Activated naive CD4-positive, alpha-beta T cell (primary cell): Measurements from ENCODE around the gene IFI16.
"Not testable (repeated sequence)": the region's sequence is repeated elsewhere in the genome, so short reads cannot be mapped to it uniquely, and the experiment has no call there.

Experiments
- DNase-seq, 4 experiments: peaks; one replicate each; lab custom pipeline; 2025; lab: John Stamatoyannopoulos, UW

The IFI16 gene

DNA sequence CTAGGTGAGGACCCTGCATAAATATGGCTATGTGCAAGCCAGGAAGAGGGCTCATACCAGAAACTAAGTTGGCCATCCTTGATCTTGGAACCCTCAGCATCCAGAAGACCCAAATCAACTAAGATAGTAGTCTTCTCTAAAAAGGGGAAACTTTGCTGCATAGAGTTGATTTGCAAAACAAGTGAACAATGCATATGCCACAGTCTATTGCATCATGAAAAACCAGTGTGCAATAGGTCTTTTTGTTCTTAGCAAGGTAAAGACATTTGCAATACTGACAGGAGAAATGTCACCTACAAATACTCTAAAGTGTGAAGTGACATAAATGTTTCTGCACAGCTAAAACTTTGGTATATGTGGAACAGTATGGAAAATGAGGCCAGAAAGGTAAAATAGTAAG lies 2.0 kb upstream of the IFI16 start:
- no peak for DNase-seq

DNA sequence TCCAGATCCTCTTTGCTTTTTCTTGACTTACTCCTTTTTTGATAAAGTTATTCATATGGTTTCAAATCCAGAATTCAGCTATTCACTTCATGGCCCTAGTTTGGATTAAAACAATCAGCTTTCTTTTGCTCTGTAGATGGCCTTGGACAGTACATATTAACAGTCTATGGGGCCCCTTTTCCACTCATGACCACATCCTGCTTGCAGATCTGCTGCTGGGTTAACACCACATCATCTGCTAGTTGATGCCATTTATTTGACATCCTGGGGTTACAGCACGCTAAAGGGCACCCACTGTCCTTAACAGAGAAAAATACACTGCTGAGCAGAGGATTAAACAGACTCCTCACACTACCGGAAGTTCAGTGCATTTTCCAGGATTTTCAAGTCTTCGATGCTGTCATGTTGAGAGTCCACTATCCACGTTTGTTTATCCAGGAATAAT lies 941 bp upstream of the IFI16 start:
- peak in 2 of 4 experiments; percentile 11 to 22 for DNase-seq

DNA sequence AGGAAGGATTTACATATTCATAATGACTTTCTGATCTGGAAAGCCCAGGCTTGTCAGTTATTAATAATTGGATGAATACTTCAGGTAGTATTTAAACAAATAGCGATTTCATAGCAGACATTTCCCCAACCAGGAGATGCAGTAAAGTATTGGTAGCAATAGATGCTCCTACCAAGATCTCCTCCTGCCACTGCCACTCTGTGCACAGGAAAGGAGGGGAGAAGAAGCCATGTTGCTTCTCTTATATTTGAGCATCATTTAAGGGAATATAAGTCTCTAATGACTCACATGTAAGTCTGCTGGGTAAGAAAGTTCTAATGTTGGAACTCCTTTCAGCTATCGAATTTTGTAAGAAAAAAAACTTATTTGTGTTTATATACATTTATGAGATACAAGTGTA lies 420 bp upstream of the IFI16 start:
- no peak for DNase-seq

DNA sequence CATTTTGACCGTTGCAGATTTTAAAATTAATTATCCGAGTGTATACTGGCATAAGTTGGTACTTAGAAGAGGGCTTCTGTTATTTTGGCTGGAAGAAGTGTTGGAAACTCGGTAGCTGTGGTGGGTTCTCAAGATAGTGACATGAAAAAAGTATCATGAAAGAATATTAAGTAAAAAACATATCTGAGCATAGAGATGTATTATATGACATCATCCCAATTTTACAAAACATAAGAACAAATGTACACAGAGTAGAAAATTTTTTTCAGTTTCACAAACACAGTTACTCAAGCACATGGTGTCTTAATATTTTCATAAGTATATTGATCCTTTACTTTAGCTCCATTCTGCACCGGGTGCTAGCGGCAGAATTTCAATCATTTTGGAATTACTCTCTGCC lies 684 bp downstream of the IFI16 start:
- DNase-seq = no peak

DNA sequence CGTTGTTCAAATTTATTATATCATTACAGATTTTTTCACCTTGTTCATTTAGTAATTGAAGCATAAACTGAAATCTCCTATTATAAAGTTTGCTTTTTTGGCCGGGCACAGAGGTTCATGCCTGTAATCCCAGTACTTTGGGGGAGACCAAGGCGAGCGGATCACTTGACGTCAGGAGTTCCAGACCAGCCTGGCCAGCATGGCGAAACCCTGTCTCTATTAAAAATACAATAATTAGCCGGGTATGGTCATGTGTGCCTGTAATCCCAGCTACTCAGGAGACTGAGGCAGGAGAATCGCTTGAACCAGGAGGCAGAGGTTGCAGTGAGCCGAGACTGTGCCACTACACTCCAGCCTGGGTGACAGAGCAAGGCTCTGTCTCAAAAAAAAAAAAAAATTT lies 1.3 kb downstream of the IFI16 start:
- DNase-seq = not testable (repeated sequence)

DNA sequence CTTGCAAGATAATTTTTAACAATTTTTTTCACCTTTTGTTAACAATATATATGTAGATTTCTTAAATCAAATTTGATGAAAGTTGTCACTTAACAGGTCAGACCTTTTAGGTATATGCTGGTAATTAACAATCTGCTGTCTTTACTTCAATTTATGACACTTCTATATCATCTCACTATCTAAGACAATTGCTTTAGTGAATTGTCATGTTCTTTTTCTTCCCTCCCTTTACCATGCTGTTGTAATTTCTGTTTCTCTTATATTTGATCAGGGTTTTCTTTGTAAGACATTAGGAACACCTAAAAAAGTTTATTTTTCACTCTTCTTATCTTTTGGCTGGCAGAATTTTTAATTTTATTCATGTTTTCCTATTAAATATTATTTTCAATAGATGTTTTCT lies 2.0 kb downstream of the IFI16 start:
- DNase-seq = no peak

DNA sequence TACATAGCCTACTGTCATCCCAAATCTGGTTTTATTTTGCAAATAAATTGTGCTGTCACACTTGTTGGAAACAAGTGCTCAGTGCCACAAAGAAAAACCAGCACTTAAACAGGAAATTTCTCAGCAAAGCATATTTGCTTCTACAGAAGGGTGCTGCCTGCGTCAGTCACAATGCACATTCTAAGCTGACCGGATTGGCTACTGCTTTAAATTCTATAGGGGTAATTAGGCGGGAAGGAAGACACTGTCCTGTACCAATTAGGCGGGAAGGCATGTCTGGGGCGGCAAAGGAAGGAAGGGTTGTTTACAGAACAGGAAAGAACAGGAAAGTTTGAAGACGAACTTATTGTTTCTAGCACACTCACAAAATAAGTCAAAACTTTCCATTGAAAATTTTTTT lies 2.8 kb downstream of the IFI16 start:
- DNase-seq = no peak

DNA sequence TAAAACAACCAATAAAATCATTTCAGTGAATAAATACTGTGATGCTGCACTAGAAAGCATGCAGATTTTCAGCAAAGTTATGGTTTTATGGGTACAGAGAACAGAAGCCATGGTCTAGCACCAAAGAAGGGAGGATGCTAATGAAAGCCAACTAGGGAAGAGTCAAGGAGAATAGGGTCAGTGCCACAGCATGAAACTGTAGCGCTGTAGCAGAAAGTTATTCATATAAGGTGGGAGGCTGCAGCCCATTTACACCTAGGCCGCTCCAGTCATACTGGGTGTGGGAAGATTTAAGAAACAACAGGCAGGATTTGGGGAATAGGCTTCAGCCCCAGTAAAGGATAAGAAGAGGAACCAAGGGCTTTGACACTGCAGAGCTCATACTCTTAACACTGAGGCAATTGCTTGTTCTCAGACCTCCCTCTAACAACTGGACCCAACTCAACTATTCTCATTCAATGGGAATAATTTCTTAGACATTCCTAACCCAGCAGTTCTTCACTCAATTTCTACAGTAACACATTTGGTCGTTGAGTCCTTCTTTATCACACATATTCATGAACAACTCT lies 4.4 kb downstream of the IFI16 start:
- no peak for DNase-seq

DNA sequence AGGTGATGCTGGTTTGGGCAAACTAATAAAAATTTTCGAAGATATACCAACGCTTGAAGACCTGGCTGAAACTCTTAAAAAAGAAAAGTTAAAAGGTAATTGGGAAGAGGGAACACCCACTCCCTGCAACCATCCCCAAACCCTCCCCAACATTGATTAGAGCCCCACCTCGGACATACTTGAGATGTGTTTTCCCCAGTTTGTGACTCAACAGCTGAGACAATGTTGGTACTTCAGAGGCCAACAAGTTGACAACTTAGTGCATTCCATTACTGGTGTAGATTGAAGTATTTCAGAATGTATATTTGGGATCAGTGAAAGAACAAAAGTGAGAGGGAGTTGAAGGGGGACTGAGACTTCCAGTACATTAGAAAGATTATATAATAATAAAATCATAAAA lies 5.1 kb downstream of the IFI16 start:
- no peak for DNase-seq

DNA sequence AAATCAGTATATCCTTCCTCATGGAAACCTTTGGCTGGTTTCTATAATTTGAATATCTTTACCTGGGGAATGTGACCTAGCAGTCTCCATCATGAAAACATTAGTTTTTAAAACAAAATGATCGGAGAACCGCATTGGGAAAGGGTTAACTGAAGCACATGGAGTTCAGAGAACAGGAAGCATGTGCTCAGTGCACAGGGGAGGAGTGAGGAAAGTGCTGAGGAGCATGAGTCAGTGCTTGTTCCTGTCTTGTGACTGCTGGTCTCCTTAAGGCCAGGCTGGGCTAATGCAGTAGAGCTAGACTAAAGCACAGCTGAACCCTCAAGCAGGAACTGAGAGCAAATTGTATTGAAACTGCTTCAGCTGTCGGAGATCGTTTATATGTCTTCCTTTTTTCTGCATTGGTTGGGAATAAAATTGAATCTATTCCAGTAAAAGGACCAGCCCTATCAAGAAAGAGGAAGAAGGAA lies 5.8 kb downstream of the IFI16 start:
- peak in 2 of 4 experiments; percentile 21 to 30 for DNase-seq

DNA sequence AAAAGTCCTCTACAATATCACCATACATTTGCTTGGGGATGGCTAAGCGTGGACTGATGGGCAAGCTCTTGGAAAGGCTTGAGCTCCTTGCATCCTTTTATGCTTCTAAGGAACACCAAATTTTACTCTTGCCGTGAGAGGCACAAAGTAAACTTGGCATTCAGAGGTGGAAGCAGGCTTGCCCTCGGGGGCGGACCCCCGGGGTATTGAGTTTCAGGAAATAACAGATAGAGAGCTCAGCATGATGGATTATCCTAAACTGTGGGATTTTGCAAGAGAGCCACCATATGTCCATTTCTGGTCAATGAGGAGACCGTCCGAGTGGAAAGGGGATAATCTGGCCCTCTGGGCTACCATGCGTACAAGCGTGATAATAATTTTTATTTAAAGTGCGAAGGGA lies 14.0 kb downstream of the IFI16 start:
- no peak for DNase-seq

DNA sequence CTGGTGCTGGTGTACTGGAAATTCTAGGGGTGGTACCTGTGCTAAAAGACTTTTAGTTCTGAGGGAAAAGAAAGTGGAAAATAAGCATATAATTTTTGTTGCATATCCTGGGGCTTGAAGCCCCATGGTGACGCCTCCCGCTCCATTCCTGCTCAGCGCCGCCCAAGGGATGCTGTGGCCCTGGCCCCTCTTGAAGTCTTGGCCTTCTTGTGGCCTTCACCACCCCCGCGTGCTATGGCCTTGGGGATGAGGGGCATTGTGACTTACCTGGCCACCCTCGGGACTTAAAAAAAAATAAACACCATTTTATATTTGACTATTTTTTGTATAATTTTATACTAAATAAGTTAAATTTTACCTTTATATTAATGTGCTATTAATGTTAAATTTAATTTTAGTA lies 15.3 kb downstream of the IFI16 start:
- no peak for DNase-seq

DNA sequence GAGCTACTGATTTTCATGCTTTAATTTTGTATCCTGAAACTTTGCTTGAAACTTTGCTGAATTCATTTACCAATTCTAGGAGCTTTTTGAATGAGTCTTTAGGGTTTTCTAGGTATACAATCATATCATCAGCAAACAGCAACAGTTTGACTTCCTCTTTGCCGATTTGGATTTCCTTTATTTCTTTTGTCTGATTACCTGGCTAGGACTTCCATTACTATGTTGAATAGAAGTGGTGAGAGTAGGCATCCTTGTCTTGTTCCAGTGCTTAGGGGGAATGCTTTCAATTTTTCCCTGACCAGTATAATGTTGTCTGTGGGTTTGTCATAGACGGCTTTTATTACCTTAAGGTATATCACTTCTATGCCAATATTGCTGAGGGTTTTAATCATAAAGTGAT lies 17.1 kb downstream of the IFI16 start:
- not testable (repeated sequence) for DNase-seq

DNA sequence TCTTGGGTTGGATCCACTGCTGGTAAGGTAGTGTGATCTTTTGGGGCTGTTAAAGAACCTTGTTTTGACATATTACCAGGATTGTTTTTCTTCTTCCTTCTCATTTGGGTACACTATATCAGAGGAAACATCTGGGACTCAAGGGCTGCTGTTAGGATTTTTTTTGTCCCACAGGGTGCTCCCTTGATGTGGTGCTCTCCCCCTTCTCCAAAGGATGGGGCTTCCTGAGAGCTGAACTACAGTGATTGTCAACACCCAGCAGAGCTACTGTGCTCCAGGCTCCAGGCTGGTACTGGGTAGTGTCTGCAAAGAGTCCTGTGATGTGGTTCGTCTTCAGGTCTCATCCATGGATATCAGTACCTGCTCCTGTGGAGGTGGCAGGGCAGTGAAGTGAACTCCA lies 20.6 kb downstream of the IFI16 start:
- no peak for DNase-seq

DNA sequence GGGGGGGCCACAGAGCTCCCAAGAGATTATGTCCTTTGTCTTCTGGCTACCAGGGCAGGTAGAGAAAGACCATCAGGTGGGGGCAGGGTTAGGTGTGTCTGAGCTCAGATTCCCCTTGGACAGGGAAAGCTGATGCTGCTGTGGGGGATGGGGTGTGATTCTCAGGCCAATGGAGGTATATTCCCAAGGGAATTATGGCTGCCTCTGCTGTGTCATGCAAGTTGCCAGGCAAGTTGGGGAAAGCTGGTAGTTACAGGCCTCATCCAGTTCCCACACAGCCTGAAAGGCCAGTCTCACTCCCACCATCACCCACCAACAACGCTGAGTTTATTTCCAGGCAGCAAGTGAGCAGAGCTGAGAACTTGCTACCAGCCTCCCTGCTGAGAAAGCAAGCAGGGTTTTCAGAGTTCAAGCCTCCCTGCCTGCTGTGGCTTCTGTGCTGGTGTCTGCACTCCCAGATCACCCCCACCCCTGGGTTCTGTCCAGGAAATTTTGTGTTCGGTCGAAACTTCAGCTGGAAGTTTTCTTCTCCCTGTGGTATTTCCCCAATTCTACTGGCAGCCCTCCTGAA lies 21.3 kb downstream of the IFI16 start:
- DNase-seq = no peak

DNA sequence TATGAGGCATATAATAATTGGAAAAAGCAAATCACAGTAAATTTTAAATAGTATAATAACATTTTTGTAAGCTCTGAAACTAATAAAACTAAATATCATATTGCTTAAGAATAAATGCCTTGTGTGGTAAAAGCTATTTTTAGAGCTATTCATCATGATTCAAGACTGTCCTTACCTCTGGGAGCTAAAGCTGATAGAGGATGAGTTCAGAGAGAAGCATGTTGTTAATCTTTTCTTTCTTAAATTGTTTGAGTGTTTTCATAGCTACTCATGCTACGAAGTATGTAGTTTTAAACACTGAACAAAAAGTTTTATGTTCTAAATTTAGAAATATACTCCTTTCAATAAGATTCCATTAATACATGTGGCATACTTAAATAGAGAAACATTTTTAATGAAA lies 30.5 kb downstream of the IFI16 start:
- no peak for DNase-seq

DNA sequence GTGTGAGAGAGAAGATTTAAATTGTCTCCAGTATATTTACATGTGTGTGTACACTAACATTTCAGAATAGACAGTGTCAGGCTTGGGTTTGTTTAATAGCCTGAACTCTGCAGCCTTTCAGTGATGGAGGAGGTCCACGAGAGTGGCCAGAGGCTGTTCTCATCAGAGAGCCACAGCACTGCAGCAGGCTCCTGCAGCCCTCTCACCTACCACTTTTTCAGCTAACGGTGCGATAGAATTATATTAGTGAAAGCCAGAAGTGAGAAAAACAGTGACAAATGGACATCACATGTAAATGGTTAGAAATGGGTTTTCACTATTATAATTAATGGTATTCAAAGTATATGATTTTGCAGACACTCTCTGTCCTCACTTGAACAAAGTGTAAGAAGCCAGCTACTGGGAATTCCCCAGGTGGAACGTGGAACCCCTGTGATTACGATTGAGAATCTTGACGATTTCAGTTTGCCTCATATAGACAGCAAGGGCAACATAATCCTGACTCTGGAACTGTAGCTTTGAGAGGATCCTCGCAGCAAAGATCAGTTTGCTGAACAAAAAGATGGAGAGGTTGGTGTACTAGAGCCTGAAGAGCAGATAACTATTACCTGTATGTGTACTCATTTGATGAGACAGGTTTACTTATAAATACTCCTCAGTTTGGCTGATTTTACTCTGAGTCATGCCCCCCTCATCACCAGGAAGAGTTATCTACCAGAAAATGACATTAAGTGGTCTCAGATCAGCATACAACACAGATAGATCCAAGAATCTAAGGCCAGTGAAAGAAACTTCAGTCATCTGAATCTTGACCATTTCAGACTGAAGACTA lies 31.4 kb downstream of the IFI16 start:
- DNase-seq = no peak

DNA sequence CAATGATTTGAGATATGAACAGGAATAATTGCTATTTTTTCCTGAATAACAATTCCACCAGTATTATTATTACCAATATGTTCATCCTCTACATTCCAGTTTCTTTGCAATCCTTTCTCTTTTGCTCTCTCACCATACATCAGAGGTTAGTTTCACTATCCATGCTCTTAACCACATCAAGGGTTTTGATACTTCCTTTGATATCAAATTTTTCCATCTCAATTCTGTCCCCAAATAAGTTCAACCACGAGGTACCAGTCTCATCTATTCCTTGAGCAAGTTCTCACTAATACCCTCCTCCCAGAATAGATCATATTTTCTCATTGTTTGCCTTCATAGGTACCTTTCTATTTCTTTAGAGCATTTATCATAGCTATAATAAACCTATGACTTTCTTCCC lies 36.8 kb downstream of the IFI16 start:
- DNase-seq = not testable (repeated sequence)

DNA sequence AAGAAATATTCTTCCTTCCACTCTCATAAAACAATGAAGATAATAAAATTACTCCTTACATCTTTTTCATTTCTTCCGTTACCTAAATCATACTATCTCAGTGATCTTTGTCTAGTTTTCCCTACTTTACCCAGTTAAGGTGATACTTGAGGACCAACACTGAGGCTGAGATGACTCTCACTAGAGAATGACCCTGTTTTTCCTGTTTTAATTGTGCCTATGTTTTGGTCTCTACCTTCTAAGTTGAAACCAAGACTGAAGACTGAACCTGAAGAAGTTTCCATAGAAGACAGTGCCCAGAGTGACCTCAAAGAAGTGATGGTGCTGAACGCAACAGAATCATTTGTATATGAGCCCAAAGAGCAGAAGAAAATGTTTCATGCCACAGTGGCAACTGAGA lies 41.7 kb downstream of the IFI16 start:
- no peak for DNase-seq

DNA sequence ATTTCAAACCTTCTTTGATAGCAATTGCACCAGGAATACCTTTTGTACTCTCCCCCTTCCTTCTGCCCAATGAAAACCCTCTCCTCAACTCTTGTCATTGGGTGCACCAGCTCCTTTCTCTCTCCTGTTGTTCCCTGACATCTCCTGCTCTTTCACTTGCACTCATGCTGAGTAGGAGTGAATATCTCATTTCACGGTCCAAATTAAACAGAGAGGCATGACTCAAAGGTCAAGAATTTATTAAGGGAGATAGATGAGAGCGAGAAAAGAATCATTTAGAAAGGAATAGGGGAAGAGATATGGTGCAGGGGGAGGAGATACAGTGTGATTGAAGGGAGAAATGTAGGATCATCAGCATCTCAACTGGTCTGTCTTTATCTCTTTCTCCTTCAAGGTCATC lies 44.7 kb downstream of the IFI16 start:
- no peak for DNase-seq

DNA sequence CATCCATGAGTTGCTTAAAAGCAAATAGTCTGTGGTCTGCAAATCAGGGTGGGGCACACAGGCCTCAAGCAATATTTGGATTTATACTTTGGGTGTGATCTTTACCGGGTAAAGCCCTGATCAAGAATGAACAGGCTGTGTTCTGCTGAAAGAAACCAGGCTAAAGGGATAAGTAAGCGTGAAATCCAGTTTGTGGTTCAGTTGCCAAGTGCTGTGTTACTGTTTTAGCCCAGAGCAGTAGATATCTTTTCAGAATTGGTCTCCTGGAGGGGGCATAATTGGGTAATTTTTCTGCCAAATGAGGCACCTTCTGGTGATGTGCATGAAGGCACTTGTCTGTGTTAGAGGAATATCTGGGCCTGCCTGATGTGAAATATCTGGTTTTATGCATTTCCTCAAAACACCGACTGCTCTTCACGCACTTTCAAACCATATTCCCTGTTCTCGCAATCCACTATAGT lies 45.5 kb downstream of the IFI16 start:
- no peak for DNase-seq

DNA sequence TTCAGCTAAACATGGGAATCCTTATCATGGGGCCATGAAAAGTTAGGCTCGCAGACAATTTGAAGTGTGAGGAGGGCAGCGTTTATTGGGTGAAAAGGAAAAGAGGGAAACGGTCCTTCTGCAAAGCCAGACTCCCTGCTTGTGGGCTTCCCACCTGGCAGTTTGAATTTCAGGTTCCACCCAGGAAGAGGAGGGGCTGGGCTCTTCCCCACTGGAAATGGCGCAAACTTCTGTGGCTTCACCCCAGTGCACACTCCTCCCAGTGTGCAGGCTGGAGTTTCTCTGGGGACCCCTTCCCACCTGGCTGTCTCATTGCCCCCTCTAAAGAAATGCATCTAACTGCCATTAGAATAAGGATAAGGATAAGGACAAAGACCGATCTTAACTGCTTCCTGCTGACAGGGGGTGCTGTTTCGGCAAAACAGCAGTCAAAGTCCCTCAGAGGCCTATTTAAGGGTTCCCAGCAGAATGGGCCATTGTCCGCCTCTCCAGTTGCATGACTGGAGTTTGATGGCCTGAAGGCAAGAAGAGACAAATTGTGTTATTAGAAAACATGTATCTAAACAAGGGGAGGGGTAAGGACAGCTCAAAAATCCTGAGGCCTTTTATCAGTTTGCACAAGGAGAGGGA lies 46.5 kb downstream of the IFI16 start:
- DNase-seq = no peak

DNA sequence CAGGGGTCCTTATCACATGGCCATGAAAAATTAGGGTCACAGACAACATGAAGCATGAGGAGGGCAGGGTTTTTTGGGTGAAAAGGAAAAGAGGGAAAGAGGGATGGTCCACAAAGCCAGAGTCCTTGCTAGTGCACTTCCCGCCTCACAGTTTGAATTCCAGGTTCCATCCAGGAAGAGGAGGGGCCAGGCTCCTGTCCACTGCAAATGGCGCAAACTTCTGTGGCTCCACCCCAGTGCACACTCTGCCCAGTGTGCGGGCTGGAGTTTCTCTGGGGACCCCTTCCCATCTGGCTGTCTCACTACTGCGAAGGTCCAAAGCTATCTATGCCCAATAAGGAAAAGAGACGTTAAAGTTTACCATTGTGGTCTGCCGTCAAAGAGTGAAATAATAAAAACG lies 49.0 kb downstream of the IFI16 start:
- no peak for DNase-seq
